GM18909 (cell line): ENCODE measurements around the gene IFNGR1.
"Not testable (repeated sequence)": the region's sequence is repeated elsewhere in the genome, so short reads cannot be mapped to it uniquely, and the experiment has no call there.

Source experiments
- ATAC-seq: cut with Tn5 transposase; IDR thresholded peaks from one replicate; pipeline ENCODE4 v1.9.1; 2021; ENCODE audit warnings: mild to moderate bottlenecking; ENCODE audit not compliant: unreplicated experiment, poor library complexity

The IFNGR1 gene

GRCh38 chr6:137236581-137237355 is 17.6 kb upstream of the IFNGR1 start:
- ATAC-seq, result no peak

- no peak for ATAC-seq
Measured at GRCh38 chr6:137235686-137236085, 16.5 kb upstream of the IFNGR1 start.

GRCh38 chr6:137233911-137234863 is 15.0 kb upstream of the IFNGR1 start:
- peak; percentile 82 for ATAC-seq

GRCh38 chr6:137231895-137232294 is 12.7 kb upstream of the IFNGR1 start:
- ATAC-seq, result no peak

GRCh38 chr6:137230956-137231555 is 11.9 kb upstream of the IFNGR1 start:
- ATAC-seq, result no peak

- ATAC-seq, result no peak
Measured at GRCh38 chr6:137230547-137230946, 11.4 kb upstream of the IFNGR1 start.

GRCh38 chr6:137229075-137229759 is 10.0 kb upstream of the IFNGR1 start:
- no peak for ATAC-seq

- ATAC-seq, result peak; percentile 65
Measured at GRCh38 chr6:137227871-137228302, 8.7 kb upstream of the IFNGR1 start.

- ATAC-seq, result no peak
Measured at GRCh38 chr6:137226697-137227096, 7.5 kb upstream of the IFNGR1 start.

- ATAC-seq, result peak; percentile 55
Measured at GRCh38 chr6:137224799-137225198, 5.6 kb upstream of the IFNGR1 start.

GRCh38 chr6:137223370-137224131 is 4.4 kb upstream of the IFNGR1 start:
- ATAC-seq, result no peak

GRCh38 chr6:137222381-137222780 is 3.2 kb upstream of the IFNGR1 start:
- ATAC-seq, result no peak

- ATAC-seq, result no peak
Measured at GRCh38 chr6:137219664-137220252, 573 bp upstream of the IFNGR1 start.

- peak; percentile 44 for ATAC-seq
Measured at GRCh38 chr6:137218473-137218916, 690 bp downstream of the IFNGR1 start.

GRCh38 chr6:137217801-137218472 is 1.2 kb downstream of the IFNGR1 start:
- no peak for ATAC-seq

GRCh38 chr6:137216875-137217553 is 2.2 kb downstream of the IFNGR1 start:
- ATAC-seq, result no peak

- ATAC-seq, result no peak
Measured at GRCh38 chr6:137216106-137216505, 3.1 kb downstream of the IFNGR1 start.

- ATAC-seq, result not testable (repeated sequence)
Measured at GRCh38 chr6:137215630-137216029, 3.6 kb downstream of the IFNGR1 start.
